ENCODE measurements around the gene KCNK1. TPM values are rescaled to one million over a fixed set of nuclear protein-coding genes. Genes with fewer than 3 reads are reported as not detected.

KCNK1 gene
- total RNA-seq, 2 experiments from 2014 or later: 0.67 to 0.77 TPM

GRCh38 chr1:233587958-233588799 lies 25.7 kb upstream of the KCNK1 start:
- ChIA-PET CTCF (no interaction called here), POLR2A (no interaction called here)
- no peak overlapping the region for H3K4me3 Mint-ChIP-seq
- H3K27me3 Mint-ChIP-seq: peaks cover 6% of the 10 kb centered on the region
- H3K27ac Mint-ChIP-seq: no peak overlapping the region
- no peak for DNase-seq
- no peaks in the 10 kb centered on the region for H3K36me3 Mint-ChIP-seq (ENCODE audit: low read depth)
- no peaks in the 10 kb centered on the region for H3K4me1 Mint-ChIP-seq
- peaks cover 5% of the 10 kb centered on the region for H3K9me3 Mint-ChIP-seq

DNA sequence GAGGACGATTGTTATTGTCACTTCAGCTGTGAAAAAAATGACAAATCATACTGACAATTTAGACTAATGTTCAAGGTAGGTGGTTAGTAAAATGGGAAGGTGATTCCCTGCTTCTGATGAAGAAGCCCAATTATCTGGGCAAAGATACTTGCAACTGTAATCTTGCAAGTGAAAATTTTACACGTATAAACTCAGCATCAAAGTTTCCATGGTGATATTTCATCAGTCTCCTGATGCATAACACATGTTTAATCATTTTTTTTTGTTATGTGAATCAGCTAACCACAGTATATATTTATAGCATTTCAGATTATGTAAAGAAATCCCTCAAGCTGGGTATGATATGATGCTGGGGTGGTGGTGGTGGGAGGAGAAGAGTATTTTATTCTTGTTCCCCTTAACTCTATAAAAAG lies 16.4 kb upstream of the KCNK1 start:
- Mint-ChIP-seq H3K4me3 (no peak overlapping the region), H3K27ac (no peak overlapping the region), H3K27me3 (peaks cover 2% of the 10 kb centered on the region), H3K36me3 (ENCODE audit: low read depth) (no peaks in the 10 kb centered on the region), H3K9me3 (no peaks in the 10 kb centered on the region), H3K4me1 (peaks cover 10% of the 10 kb centered on the region)
- ChIA-PET POLR2A (no interaction called here), CTCF (no interaction called here)
- DNase-seq: no peak

DNA sequence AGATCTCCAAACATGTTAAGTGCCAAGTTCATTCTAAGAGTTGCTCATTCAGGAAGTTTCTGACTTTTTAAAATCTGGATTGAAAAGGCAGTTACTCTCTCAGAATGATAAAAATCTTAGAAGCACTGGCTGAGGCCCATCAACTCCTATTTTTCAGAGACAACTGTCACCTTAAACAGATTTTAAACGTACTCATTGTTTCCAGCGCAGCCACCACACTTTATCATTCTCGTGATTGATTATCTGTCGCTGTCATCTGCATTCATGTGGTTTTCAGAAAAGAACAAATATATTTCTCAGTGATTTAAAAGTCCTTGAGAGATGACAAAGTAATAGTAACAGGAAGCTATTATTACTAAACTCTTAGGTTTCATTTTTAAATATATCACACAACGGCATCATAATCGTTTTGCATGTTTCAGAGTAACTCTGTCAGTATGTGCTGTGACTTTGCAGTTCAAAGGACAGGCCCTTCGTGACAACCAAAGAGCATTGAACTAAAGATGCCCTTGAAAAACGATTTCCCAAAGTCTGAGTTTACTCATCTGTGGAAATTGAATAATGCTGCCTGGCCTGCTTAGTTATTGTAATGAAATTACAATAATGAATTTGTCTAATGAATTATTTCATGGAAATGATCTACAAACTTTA lies 14.9 kb upstream of the KCNK1 start:
- Mint-ChIP-seq H3K4me1 (peaks cover 10% of the 10 kb centered on the region), H3K9me3 (no peaks in the 10 kb centered on the region), H3K27ac (peak overlapping the region; percentile 68), H3K36me3 (ENCODE audit: low read depth) (no peaks in the 10 kb centered on the region), H3K27me3 (peaks cover 2% of the 10 kb centered on the region), H3K4me3 (no peak overlapping the region)
- DNase-seq: peak; percentile 14
- ChIA-PET CTCF (no interaction called here), POLR2A (interaction anchor here (0.8 kb wide), 1 partner anchor 14 kb away, joined by 3 read pairs; no protein-coding TSS in a partner anchor)

DNA sequence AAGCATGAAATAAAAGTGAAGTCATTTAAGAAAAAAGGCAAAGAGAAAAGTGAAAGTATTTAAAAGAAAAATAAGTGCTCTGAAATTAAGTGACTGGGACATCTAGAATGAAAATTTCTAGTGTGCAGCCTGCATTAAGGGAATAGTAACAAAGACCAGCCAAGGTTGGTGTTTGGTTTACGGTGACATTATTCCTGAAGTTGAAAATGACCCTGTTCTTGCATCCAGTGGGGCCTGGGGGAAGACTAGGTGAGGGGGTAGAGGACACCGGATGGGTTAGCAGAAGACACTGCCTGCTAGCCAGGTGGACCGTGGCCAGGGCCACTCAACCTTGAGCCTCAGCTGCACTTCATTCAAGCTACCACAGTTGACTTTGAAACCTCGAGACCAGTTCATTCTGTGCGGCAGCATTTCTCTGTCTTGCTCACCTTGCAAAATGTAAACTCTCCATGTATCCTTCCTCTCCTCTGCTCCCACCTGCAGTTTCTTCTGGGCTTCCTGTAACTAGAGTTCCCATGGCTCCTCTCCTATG lies 14.3 kb upstream of the KCNK1 start:
- H3K4me3 Mint-ChIP-seq: no peak overlapping the region
- H3K36me3 Mint-ChIP-seq (ENCODE audit: low read depth): no peaks in the 10 kb centered on the region
- CTCF ChIA-PET: no interaction called here
- POLR2A ChIA-PET: interaction anchor here (0.8 kb wide), 1 partner anchor 15 kb away, joined by 3 read pairs; no protein-coding TSS in a partner anchor
- H3K27ac Mint-ChIP-seq: no peak overlapping the region
- DNase-seq: no peak
- peaks cover 10% of the 10 kb centered on the region for H3K4me1 Mint-ChIP-seq
- peaks cover 2% of the 10 kb centered on the region for H3K27me3 Mint-ChIP-seq
- no peaks in the 10 kb centered on the region for H3K9me3 Mint-ChIP-seq

GRCh38 chr1:233600488-233600887 lies 13.4 kb upstream of the KCNK1 start:
- Mint-ChIP-seq H3K4me1 (peaks cover 10% of the 10 kb centered on the region), H3K36me3 (ENCODE audit: low read depth) (no peaks in the 10 kb centered on the region), H3K9me3 (no peaks in the 10 kb centered on the region), H3K27me3 (peaks cover 2% of the 10 kb centered on the region), H3K4me3 (no peak overlapping the region), H3K27ac (no peak overlapping the region)
- POLR2A ChIA-PET: no interaction called here
- CTCF ChIA-PET: interaction anchor here (1.0 kb wide), 1 partner anchor 211 kb away, joined by 3 read pairs; no protein-coding TSS in a partner anchor
- DNase-seq: no peak

DNA sequence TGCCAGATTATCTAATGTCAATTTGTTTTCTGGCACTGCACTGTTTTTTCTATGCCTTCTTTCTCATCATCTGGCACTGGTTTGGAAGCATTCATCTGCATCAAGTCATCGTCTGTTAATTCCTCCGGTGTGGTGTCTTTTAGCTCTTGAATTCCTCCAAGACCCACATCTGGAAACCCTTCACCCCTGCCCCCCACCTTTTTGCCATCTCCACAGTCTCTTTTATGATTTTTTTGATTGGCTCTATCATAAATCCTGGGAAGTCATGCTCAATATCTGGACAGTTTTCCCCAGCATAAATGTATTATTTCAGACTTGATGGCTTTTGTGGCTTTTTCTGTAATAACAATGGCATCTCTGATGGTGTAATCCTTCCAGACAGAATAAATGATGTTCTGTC lies 10.4 kb upstream of the KCNK1 start:
- Mint-ChIP-seq H3K9me3 (no peaks in the 10 kb centered on the region), H3K27me3 (peaks cover 3% of the 10 kb centered on the region), H3K36me3 (ENCODE audit: low read depth) (no peaks in the 10 kb centered on the region), H3K4me1 (peaks cover 8% of the 10 kb centered on the region), H3K4me3 (no peak overlapping the region), H3K27ac (no peak overlapping the region)
- CTCF ChIA-PET: interaction anchor here (0.6 kb wide), 1 partner anchor 28 kb away, joined by 4 read pairs; no protein-coding TSS in a partner anchor
- POLR2A ChIA-PET: no interaction called here
- DNase-seq: no peak

GRCh38 chr1:233605205-233605604 lies 8.7 kb upstream of the KCNK1 start:
- Mint-ChIP-seq H3K9me3 (no peaks in the 10 kb centered on the region), H3K36me3 (ENCODE audit: low read depth) (no peaks in the 10 kb centered on the region), H3K4me3 (no peak overlapping the region), H3K27me3 (peaks cover 14% of the 10 kb centered on the region), H3K27ac (no peak overlapping the region), H3K4me1 (no peaks in the 10 kb centered on the region)
- DNase-seq: no peak
- POLR2A ChIA-PET: no interaction called here
- CTCF ChIA-PET: no interaction called here

GRCh38 chr1:233606813-233607212 lies 7.1 kb upstream of the KCNK1 start:
- CTCF ChIA-PET: no interaction called here
- POLR2A ChIA-PET: no interaction called here
- no peaks in the 10 kb centered on the region for H3K9me3 Mint-ChIP-seq

GRCh38 chr1:233607252-233608119 lies 6.4 kb upstream of the KCNK1 start:
- Mint-ChIP-seq H3K36me3 (ENCODE audit: low read depth) (no peaks in the 10 kb centered on the region), H3K27ac (no peak overlapping the region), H3K4me3 (no peak overlapping the region), H3K27me3 (peaks cover 25% of the 10 kb centered on the region), H3K9me3 (no peaks in the 10 kb centered on the region), H3K4me1 (no peaks in the 10 kb centered on the region)
- ChIA-PET CTCF (interaction anchor here (1.2 kb wide), 1 partner anchor 12 kb away, joined by 3 read pairs; no protein-coding TSS in a partner anchor), POLR2A (interaction anchor here (0.7 kb wide), 1 partner anchor 200 kb away, joined by 4 read pairs; no protein-coding TSS in a partner anchor)
- no peak for DNase-seq

More at GRCh38 chr1:233606813-233607212, 7.1 kb upstream of the KCNK1 start:
- Mint-ChIP-seq H3K27me3 (peaks cover 20% of the 10 kb centered on the region), H3K36me3 (ENCODE audit: low read depth) (no peaks in the 10 kb centered on the region), H3K4me1 (no peaks in the 10 kb centered on the region), H3K27ac (peak overlapping the region; percentile 43), H3K4me3 (no peak overlapping the region)
- no peak for DNase-seq

GRCh38 chr1:233608988-233609387 lies 4.9 kb upstream of the KCNK1 start:
- POLR2A ChIA-PET: no interaction called here
- H3K27ac Mint-ChIP-seq: no peak overlapping the region
- no peaks in the 10 kb centered on the region for H3K4me1 Mint-ChIP-seq
- H3K27me3 Mint-ChIP-seq: peaks cover 34% of the 10 kb centered on the region
- CTCF ChIA-PET: interaction anchor here (1.2 kb wide), 1 partner anchor 10 kb away, joined by 3 read pairs; no protein-coding TSS in a partner anchor
- no peaks in the 10 kb centered on the region for H3K9me3 Mint-ChIP-seq
- DNase-seq: no peak
- no peak overlapping the region for H3K4me3 Mint-ChIP-seq
- H3K36me3 Mint-ChIP-seq (ENCODE audit: low read depth): no peaks in the 10 kb centered on the region

DNA sequence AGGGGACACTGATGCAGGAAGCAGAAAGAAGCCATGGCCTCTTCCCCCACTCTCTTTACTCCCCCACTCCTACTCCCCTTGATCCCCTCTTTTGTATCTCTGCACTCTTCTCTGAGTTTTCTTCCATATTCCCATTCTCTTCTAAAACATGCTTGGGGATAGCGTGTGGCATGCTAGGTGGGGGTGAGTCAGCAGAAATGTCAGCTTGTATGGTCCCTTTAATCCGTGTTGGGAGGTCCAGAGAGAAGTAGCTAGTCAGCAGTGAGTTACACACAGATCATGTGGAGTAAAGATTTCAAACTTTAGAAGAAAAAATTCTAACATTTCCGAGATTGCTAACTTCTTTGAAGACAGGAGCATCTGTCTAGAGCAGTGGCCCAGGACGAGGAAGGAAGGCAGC lies 4.0 kb upstream of the KCNK1 start:
- H3K4me1 Mint-ChIP-seq: no peaks in the 10 kb centered on the region
- no peaks in the 10 kb centered on the region for H3K9me3 Mint-ChIP-seq
- no peak overlapping the region for H3K27ac Mint-ChIP-seq
- no peak for DNase-seq
- H3K27me3 Mint-ChIP-seq: peaks cover 41% of the 10 kb centered on the region
- ChIA-PET POLR2A (no interaction called here), CTCF (interaction anchor here (0.7 kb wide), 1 partner anchor 613 kb away, joined by 3 read pairs; no protein-coding TSS in a partner anchor)
- no peaks in the 10 kb centered on the region for H3K36me3 Mint-ChIP-seq (ENCODE audit: low read depth)
- no peak overlapping the region for H3K4me3 Mint-ChIP-seq

DNA sequence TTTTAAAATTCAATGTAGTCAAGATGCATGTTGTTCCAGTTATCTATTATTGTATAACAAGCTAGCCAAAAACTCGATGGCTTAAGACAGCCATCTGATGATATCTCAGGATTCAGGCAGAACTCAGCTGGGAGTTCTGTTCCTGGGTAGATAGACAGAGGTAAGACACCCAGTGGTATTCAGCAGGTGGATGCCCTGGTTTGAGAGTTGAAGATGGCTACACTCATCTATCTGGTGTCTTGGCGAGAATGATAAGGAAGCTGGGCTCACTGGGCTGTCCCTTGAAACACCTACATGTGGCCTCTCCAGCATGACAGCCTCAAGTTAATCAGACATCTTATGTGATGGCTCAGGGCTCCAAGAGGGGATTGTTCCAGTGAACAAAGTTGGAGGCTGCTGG lies 3.3 kb upstream of the KCNK1 start:
- Mint-ChIP-seq H3K27ac (no peak overlapping the region), H3K4me3 (no peak overlapping the region), H3K27me3 (peaks cover 48% of the 10 kb centered on the region), H3K36me3 (ENCODE audit: low read depth) (no peaks in the 10 kb centered on the region), H3K9me3 (no peaks in the 10 kb centered on the region), H3K4me1 (peaks cover 3% of the 10 kb centered on the region)
- ChIA-PET POLR2A (no interaction called here), CTCF (no interaction called here)
- DNase-seq: no peak

All from activated CD4-positive, alpha-beta T cell treated with anti-CD3 and anti-CD28 coated beads, Interleukin-2, amount 10 ng/mL, durations not matched to agents 7 days and 5 days (primary cell).